Left colon (tissue), 2 donors: ENCODE measurements around the gene MED17. TPM values are rescaled to one million over a fixed set of nuclear protein-coding genes. Genes with fewer than 3 reads are reported as not detected.

Source experiments
- ATAC-seq: fragments of 200-7000 bp; cut with Tn5 transposase; one replicate; pipeline ENCODE4 v1.9.1; 2020; ENCODE audit warnings: mild to moderate bottlenecking, moderate library complexity
- DNase-seq, 2 donors: peaks; one replicate each; pipeline ENCODE4 v3.0.0-alpha.2; 2020
- intact Hi-C, 2 donors: fragments of 100-400 bp; cut with DNase I in 1 of 2; cut with micrococcal nuclease in 1 of 2; formaldehyde crosslinking; loops; one replicate each; pipeline versions ENCODE4 v1.11.2 to v1.14.0; 2022; cut with DNase I, micrococcal nuclease
- total RNA-seq, 2 donors: library from RNA; stranded (reverse); fragmentation: NEBNext Ultra II Directional; extraction: Animal tissue kit (Norgen Biotek cat#: 25700); gene quantifications; one replicate each; pipeline ENCODE4 v1.2.1, GENCODE V29; 2021
- donor health status: DM: no; HTN: no; CAD: no.
- donor health status: DM: yes; HTN: yes; CAD: no.

The MED17 gene
- total RNA-seq, 2 donors from 2014 or later, result 22.6 to 25.6 TPM

GRCh38 chr11:93796441-93797231 lies 12.6 kb downstream of the MED17 start:
- intact Hi-C loops, result loop anchor here in 1 of 2 donors (10.0 kb wide), 1 partner anchor 112 kb away; no protein-coding TSS in a partner anchor
- no peak for DNase-seq
- no peak for ATAC-seq

- ATAC-seq (no peak), DNase-seq (no peak)
- intact Hi-C loops, result no loop called here
Measured at GRCh38 chr11:93801366-93801765, 17.3 kb downstream of the MED17 start.

DNA sequence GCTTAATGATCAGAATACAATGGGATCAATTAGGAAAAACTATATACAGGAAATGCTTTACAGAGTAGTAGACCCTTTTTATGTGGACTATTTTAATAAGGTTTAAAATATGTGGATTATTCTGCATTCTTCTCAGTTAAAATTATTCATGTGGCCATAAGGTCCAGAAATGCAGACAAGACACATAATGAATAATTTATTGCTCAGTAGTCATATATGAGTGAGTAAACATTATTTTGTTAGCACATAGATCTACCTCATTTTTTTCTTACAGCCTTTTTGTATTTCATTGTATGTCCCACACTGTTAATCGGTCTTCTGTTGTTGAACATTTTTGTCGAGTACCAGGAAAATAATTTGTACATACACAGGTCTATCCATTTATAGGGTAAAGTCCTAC lies 20.8 kb downstream of the MED17 start:
- ATAC-seq (no peak), DNase-seq (no peak)
- intact Hi-C loops, result no loop called here

DNA sequence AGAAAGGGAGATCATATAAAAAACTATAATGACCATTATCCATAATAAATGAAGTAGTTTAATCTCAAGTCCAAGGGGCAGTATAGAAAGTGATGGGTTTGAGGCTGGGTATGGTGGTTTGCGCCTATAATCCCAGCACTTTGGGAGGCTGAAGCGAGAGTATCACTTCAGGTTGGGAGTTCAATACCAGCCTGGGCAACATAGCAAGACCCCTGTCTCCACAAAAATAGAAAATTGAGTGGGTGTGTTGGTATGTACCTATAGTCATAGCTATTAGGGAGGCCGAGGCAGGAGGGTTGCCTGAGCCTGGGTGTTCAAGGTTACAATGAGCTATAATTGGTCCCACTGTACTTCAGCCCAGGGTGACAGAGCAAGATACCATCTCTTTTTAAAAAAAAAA lies 23.9 kb downstream of the MED17 start:
- ATAC-seq, result no peak
- intact Hi-C loops, result no loop called here
- DNase-seq, result no peak

- no peak for DNase-seq
- ATAC-seq, result no peak
- intact Hi-C loops, result no loop called here
Measured at GRCh38 chr11:93813974-93814373, 29.9 kb downstream of the MED17 start.

DNA sequence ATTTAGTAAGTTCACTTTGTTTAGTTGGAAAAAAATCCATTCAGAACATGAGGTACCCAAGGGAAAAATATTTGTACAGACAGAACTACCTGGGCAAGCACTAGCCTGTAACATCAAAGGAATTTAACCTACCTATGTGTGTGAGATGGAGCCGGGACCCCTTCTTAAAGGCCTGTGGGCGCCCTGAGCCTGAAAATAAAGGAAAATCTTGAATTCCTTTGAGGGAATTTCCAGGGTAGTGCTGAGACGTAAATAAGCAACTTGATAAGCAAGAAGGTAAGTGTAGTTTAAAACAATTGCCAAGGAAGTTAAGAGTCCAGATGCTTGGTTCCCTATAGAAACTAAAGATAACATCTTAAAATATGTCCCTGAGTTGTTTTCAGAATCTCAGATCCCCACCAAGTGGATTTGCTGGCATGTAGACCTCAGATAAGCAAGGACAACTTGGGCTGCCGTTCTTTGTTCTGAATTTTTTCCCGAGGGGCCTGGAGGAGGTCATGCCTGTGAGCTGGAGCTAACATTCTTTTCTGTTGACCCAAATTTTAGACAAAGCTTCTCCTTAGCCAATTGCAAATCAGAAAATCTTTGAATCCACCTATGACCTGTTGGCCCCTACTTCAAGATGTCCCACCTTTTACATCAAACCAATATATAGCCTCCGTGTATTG lies 31.0 kb downstream of the MED17 start:
- ATAC-seq, result no peak
- no peak for DNase-seq
- intact Hi-C loops, result no loop called here

- intact Hi-C loops, result no loop called here
- no peak for ATAC-seq
- no peak for DNase-seq
Measured at GRCh38 chr11:93817426-93818348, 33.6 kb downstream of the MED17 start.

GRCh38 chr11:93819966-93820695 lies 36.0 kb downstream of the MED17 start:
- intact Hi-C loops, result no loop called here
- no peak for DNase-seq
- ATAC-seq, result no peak

- no peak for DNase-seq
- intact Hi-C loops, result no loop called here
- no peak for ATAC-seq
Measured at GRCh38 chr11:93820847-93821246, 36.8 kb downstream of the MED17 start.

GRCh38 chr11:93821617-93822016 lies 37.5 kb downstream of the MED17 start:
- ATAC-seq, result peak; percentile 93
- no peak for DNase-seq
- intact Hi-C loops, result no loop called here

GRCh38 chr11:93822359-93822758 lies 38.3 kb downstream of the MED17 start:
- ATAC-seq (no peak), DNase-seq (no peak)
- intact Hi-C loops, result no loop called here

- no peak for DNase-seq
- ATAC-seq, result no peak
- intact Hi-C loops, result no loop called here
Measured at GRCh38 chr11:93823210-93823609, 39.1 kb downstream of the MED17 start.

DNA sequence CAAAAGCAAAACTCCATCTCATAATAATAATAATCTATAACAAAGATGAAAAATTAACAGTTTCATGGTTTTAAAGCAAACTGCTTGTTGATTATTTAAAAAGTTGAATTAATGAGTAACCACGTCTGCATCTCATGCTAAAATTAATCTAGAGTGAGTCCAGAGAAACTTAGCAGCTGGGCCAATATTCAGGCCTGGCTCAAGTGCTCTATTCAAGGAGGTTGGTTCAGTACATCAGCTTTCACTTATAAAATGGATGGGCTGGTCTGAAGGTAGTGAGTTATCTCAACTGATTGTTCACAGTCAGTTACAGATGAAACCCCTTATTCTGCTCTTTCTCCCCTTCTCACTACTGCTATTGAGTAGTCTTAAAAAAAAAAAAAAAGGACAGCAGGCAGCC lies 43.3 kb downstream of the MED17 start:
- intact Hi-C loops, result no loop called here
- no peak for DNase-seq
- ATAC-seq, result no peak

DNA sequence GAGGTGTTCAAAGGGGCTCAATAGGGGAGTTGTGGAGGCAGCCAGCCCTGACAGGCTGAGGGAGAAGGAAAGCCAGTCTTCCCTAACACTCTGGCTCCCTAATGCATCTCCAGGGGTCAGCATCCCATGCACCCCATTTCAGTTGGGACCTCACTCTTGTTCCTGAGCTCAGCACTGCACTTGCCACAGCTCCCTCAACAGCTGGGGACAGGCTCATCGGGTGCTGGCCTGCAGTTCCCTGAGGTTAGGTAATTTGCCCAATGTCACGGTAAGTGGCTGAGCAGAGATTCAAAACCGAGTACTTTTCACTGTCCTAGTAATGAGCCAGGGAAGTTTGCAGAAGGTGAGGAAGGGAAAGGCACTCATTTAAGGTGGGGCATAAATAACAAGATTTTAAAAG lies 45.5 kb downstream of the MED17 start:
- DNase-seq, result no peak
- no peak for ATAC-seq
- intact Hi-C loops, result no loop called here

DNA sequence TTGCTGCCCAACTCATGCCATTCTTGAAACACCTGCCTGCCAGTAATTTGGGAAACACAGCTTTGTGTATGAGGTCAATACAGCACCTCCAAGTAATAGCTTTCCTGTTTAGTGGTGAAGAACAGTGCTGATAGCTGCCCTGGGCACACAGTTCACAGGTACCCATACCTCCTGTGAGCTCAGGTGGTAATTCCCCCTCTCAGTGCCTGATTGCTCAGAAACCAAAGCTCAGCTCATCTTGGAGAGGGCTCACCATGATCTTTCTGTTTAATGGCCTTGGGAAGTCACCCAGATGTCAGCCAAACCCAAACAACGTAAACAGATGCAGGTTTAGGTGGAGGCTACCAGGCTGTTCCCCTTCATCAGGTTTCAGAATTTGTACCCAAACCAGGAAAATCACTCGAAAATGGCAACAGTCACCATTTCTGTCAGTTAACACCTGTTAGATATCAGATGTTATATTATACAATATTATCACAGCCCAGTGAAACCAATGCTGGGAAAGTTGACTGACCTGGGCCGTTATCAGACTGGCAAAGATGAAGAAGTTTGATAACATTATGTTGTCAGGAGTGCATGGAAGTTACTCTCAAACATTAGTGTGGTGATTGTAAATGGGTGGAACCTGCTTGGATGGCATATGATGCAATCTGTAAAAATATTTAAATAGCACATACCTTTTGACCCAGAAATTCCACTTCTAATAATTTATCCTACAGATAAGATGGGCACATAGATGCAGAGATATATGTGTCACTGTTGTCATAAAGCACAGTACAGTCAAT lies 47.5 kb downstream of the MED17 start:
- intact Hi-C loops, result no loop called here
- ATAC-seq, result peak; percentile 83

DNA sequence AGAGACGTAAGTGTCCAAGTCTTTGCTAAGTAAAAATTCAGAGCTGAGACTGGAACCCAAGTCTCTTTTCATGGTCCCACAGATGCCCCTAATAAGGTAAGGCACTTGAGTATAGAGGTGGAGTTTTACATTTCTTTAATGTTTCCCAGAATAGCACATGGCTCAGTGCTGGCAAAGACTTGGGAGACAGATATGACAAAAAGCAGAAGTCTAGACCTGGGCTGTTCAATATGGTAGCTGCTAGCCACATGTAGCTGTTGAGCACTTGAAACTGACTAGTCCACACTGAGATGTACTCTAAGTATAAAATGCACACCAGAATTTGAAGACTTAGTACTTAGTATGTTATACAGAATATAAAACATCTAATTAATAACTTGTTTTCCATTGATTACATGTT lies 48.7 kb downstream of the MED17 start:
- DNase-seq (no peak), ATAC-seq (no peak)
- intact Hi-C loops, result no loop called here

More for the DNA sequence above, 47.5 kb downstream of the MED17 start:
- DNase-seq, result no peak

- ATAC-seq (no peak), DNase-seq (no peak)
- intact Hi-C loops, result no loop called here
Measured at GRCh38 chr11:93838967-93839366, 54.9 kb downstream of the MED17 start.

- no peak for DNase-seq
- ATAC-seq, result no peak
- intact Hi-C loops, result no loop called here
Measured at GRCh38 chr11:93840180-93840579, 56.1 kb downstream of the MED17 start.
